Osteoblast (primary cell): Measurements from ENCODE around the gene MRPL9. TPM values are rescaled to one million over a fixed set of nuclear protein-coding genes. Genes with fewer than 3 reads are reported as not detected.

Experiments used
- DNase-seq: peaks from one replicate; pipeline ENCODE4 v3.0.0; 2011; ENCODE audit warnings: low spot score, mixed read lengths; ENCODE audit not compliant: insufficient read length; ENCODE audit errors: missing footprints
- H2AFZ ChIP-seq: 2 replicates; pipeline ENCODE4 v1.6.0; 2011; ENCODE audit warnings: mild to moderate bottlenecking, low read length
- H3K27ac ChIP-seq: 2 replicates; pipeline ENCODE4 v1.5.1; 2011; ENCODE audit warnings: mild to moderate bottlenecking, low read depth, low read length, moderate library complexity
- H3K27me3 ChIP-seq: 2 replicates; pipeline ENCODE4 v1.6.0; 2012; ENCODE audit warnings: mild to moderate bottlenecking, control low read depth, inconsistent platforms, low read length, moderate library complexity; ENCODE audit not compliant: insufficient read depth
- H3K36me3 ChIP-seq: 2 replicates; pipeline ENCODE4 v1.5.1; 2011; ENCODE audit warnings: mild to moderate bottlenecking, low read length, control low read depth, moderate library complexity; ENCODE audit not compliant: insufficient read depth
- H3K4me1 ChIP-seq: 2 replicates; pipeline ENCODE4 v1.5.1; 2011; ENCODE audit warnings: mild to moderate bottlenecking, low read length, control low read depth, moderate library complexity; ENCODE audit not compliant: insufficient read depth
- H3K4me2 ChIP-seq: 2 replicates; pipeline ENCODE4 v1.6.0; 2011; ENCODE audit warnings: mild to moderate bottlenecking, low read length; ENCODE audit not compliant: insufficient read depth
- H3K4me3 ChIP-seq: fragments of 200-600 bp; sonication (generic); 3 replicates; pipeline ENCODE4 v1.5.1; 2012; ENCODE audit warnings: mild to moderate bottlenecking, low read length, inconsistent platforms; ENCODE audit not compliant: insufficient read depth
- H3K79me2 ChIP-seq: 2 replicates; pipeline ENCODE4 v1.6.0; 2012; ENCODE audit warnings: mild to moderate bottlenecking, low read length, control low read depth, inconsistent platforms; ENCODE audit not compliant: insufficient read depth
- H3K9me3 ChIP-seq: 2 replicates; pipeline ENCODE4 v1.5.1; 2011; ENCODE audit warnings: low read depth, low read length, control low read depth
- H4K20me1 ChIP-seq: 2 replicates; pipeline ENCODE4 v1.6.0; 2012; ENCODE audit warnings: mild to moderate bottlenecking, low read length, control low read depth; ENCODE audit not compliant: insufficient read depth
- CTCF ChIP-seq: IDR thresholded peaks from 2 replicates; pipeline ENCODE4 v1.5.1; 2011; ENCODE audit warnings: mild to moderate bottlenecking, low read depth, low read length, moderate library complexity; ENCODE audit errors: extremely low read depth
- total RNA-seq: library from RNA; depleted of rRNA; stranded (reverse); fragments of >200 nt; gene quantifications from 2 replicates; pipeline ENCODE4 v1.2.3, GENCODE V29; 2012

Gene MRPL9
- total RNA-seq, 1 donor = 73.8 TPM

- DNase-seq = no peak
- H3K27ac ChIP-seq = no peak overlapping the region
- no peaks in the 10 kb centered on the region for H3K79me2 ChIP-seq
- no peak overlapping the region for H3K4me2 ChIP-seq
- no peak overlapping the region for H3K4me3 ChIP-seq
- no peak overlapping the region for H2AFZ ChIP-seq
- H3K9me3 ChIP-seq = no peaks in the 10 kb centered on the region
- no peaks in the 10 kb centered on the region for H3K36me3 ChIP-seq
- peaks cover 72% of the 10 kb centered on the region for H3K27me3 ChIP-seq
- no peak for TF ChIP-seq CTCF
- H3K4me1 ChIP-seq = no peaks in the 10 kb centered on the region
- H4K20me1 ChIP-seq = no peaks in the 10 kb centered on the region
Observed at GRCh38 chr1:151809290-151809984, 46.1 kb upstream of the MRPL9 start.

GRCh38 chr1:151807766-151808165 is 44.5 kb upstream of the MRPL9 start:
- H4K20me1 ChIP-seq = no peaks in the 10 kb centered on the region
- H3K4me2 ChIP-seq = no peak overlapping the region
- no peaks in the 10 kb centered on the region for H3K36me3 ChIP-seq
- no peak overlapping the region for H2AFZ ChIP-seq
- H3K4me1 ChIP-seq = no peaks in the 10 kb centered on the region
- no peaks in the 10 kb centered on the region for H3K9me3 ChIP-seq
- H3K4me3 ChIP-seq = no peak overlapping the region
- no peak overlapping the region for H3K27ac ChIP-seq
- DNase-seq = no peak
- H3K79me2 ChIP-seq = no peaks in the 10 kb centered on the region
- H3K27me3 ChIP-seq = peaks cover 76% of the 10 kb centered on the region
- no peak for TF ChIP-seq CTCF

GRCh38 chr1:151807131-151807530 is 43.8 kb upstream of the MRPL9 start:
- peaks cover 78% of the 10 kb centered on the region for H3K27me3 ChIP-seq
- no peaks in the 10 kb centered on the region for H4K20me1 ChIP-seq
- no peak for TF ChIP-seq CTCF
- H2AFZ ChIP-seq = no peak overlapping the region
- H3K79me2 ChIP-seq = no peaks in the 10 kb centered on the region
- H3K4me2 ChIP-seq = no peak overlapping the region
- DNase-seq = no peak
- H3K27ac ChIP-seq = no peak overlapping the region
- no peak overlapping the region for H3K4me3 ChIP-seq
- no peaks in the 10 kb centered on the region for H3K9me3 ChIP-seq
- no peaks in the 10 kb centered on the region for H3K36me3 ChIP-seq
- no peaks in the 10 kb centered on the region for H3K4me1 ChIP-seq

- TF ChIP-seq CTCF = no peak
- H2AFZ ChIP-seq = no peak overlapping the region
- no peak for DNase-seq
- H3K27ac ChIP-seq = no peak overlapping the region
- H3K4me2 ChIP-seq = no peak overlapping the region
- no peaks in the 10 kb centered on the region for H3K4me1 ChIP-seq
- H3K36me3 ChIP-seq = no peaks in the 10 kb centered on the region
- H3K4me3 ChIP-seq = no peak overlapping the region
- no peaks in the 10 kb centered on the region for H3K79me2 ChIP-seq
- peaks cover 74% of the 10 kb centered on the region for H3K27me3 ChIP-seq
- no peaks in the 10 kb centered on the region for H4K20me1 ChIP-seq
- H3K9me3 ChIP-seq = no peaks in the 10 kb centered on the region
Observed at GRCh38 chr1:151806170-151806569, 42.9 kb upstream of the MRPL9 start.
